Measurements from ENCODE around the gene ERCC4. TPM values are rescaled to one million over a fixed set of nuclear protein-coding genes. Genes with fewer than 3 reads are reported as not detected.

ERCC4 gene
- total and polyA plus RNA-seq, 4 donors = 1.5 to 11.2 (median 6.3) TPM

DNA sequence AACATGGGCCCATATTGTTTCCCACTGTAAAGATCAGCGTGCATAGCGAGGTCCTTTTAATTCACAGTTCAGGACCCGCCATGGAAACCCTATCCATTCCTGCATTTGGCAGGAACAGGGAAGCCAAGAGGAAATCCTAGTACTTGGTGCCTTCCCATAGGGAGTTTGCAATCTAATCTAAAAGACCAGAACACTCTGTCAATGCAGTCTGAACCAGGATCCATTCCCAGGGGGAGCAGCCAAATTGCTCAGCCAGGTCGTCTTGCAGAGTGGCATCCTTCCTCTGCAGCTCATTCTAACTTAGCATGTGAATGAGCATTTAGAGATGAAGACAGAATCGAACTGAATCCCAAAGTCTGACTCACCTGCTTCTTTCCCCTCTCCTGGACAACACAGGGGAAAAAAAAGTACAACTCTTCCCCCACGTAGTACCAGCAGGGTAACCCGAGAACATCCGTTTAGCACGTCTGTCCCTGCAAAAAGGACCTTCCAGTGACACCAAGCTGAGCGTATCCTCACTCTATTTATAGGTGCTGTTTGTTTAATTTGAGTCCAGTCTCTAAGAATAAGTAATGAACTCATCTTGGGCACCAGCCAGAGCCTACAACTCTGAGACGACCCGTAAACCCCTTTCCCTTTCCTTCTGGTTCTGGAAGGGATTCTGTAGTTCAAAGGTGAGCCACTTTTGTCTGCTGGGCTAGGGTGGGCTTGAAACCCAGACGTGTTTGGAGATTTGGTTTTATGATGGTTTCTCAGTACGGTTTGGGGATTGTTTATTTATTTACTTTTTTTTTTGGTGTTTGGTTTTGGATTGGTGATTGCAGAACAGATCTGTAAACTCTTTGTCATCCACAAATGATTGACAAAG, 74.5 kb downstream of the ERCC4 start:
- ATAC-seq (ENCODE audit: insufficient read depth, low FRiP score) = no peak
- no peaks in the 10 kb centered on the region for H3K36me3 ChIP-seq (ENCODE audit: control insufficient read depth in 4 of 4, insufficient read depth in 4 of 4, low read length in 4 of 4)
- H3K4me1 ChIP-seq (ENCODE audit: control insufficient read depth in 5 of 5, insufficient read depth in 5 of 5, low read length in 5 of 5) = peaks cover 0 to 6% (median 0%) of the 10 kb centered on the region in 5 donors
- peak in 1 of 3 donors; percentile 41 for DNase-seq
- H3K9me3 ChIP-seq (ENCODE audit: control insufficient read depth in 4 of 4, insufficient read depth in 3 of 4, low read length in 3 of 4) = no peaks in the 10 kb centered on the region
- H3K27me3 ChIP-seq (ENCODE audit: control insufficient read depth in 3 of 3, insufficient read depth in 3 of 3, low read length in 2 of 3) = no peaks in the 10 kb centered on the region
- H3K9ac ChIP-seq (ENCODE audit: insufficient read depth in 1 of 2, low read length in 2 of 2) = no peak overlapping the region
- WGBS, 2 donors = 56 to 72% methylated on average over 14 of the region's 14 CpGs
- TF ChIP-seq, protein P1, sequence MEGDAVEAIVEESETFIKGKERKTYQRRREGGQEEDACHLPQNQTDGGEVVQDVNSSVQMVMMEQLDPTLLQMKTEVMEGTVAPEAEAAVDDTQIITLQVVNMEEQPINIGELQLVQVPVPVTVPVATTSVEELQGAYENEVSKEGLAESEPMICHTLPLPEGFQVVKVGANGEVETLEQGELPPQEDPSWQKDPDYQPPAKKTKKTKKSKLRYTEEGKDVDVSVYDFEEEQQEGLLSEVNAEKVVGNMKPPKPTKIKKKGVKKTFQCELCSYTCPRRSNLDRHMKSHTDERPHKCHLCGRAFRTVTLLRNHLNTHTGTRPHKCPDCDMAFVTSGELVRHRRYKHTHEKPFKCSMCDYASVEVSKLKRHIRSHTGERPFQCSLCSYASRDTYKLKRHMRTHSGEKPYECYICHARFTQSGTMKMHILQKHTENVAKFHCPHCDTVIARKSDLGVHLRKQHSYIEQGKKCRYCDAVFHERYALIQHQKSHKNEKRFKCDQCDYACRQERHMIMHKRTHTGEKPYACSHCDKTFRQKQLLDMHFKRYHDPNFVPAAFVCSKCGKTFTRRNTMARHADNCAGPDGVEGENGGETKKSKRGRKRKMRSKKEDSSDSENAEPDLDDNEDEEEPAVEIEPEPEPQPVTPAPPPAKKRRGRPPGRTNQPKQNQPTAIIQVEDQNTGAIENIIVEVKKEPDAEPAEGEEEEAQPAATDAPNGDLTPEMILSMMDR (IDR thresholded peaks at IDR 0.05; ENCODE audit: control extremely low read depth, extremely low read depth) = no peak
- peak overlapping the region in 1 of 2 donors; percentile 79 for H3K27ac ChIP-seq (ENCODE audit: low read depth in 1 of 2, low read length in 1 of 2)
- H3K4me3 ChIP-seq = no peak overlapping the region

DNA sequence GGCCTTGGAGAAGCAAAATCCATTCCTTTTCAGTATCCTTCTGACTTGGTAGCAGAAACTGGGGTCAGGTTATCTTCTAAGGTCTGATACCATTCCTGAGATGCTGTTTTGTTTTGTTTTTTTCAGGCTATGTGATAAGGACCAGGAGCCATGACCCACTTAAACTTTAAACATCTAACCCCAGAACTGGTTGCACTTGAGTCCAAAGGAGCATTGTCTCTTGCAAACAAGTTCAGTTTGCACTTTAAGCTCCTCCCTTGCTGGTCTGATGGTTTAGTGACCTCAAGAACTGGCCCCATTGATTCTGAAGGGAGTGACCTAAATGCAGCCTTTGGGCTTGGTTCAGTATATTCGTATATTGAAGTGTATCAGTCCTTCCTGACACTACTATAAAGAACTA, 75.2 kb downstream of the ERCC4 start:
- TF ChIP-seq, protein P1 (IDR thresholded peaks at IDR 0.05; ENCODE audit: control extremely low read depth, extremely low read depth) = no peak
- Histone ChIP-seq H3K27ac (ENCODE audit: low read depth in 1 of 2, low read length in 1 of 2) (peak overlapping the region in 1 of 2 donors; percentile 60), H3K4me3 (no peak overlapping the region), H3K36me3 (ENCODE audit: control insufficient read depth in 4 of 4, insufficient read depth in 4 of 4, low read length in 4 of 4) (no peaks in the 10 kb centered on the region), H3K9ac (ENCODE audit: insufficient read depth in 1 of 2, low read length in 2 of 2) (no peak overlapping the region), H3K4me1 (ENCODE audit: control insufficient read depth in 5 of 5, insufficient read depth in 5 of 5, low read length in 5 of 5) (peaks cover 0 to 13% (median 0%) of the 10 kb centered on the region in 5 donors), H3K27me3 (ENCODE audit: control insufficient read depth in 3 of 3, insufficient read depth in 3 of 3, low read length in 2 of 3) (peaks cover 0 to under 1% (median 0%) of the 10 kb centered on the region in 3 donors), H3K9me3 (ENCODE audit: control insufficient read depth in 4 of 4, insufficient read depth in 3 of 4, low read length in 3 of 4) (no peaks in the 10 kb centered on the region)
- DNase-seq (no peak), ATAC-seq (ENCODE audit: insufficient read depth, low FRiP score) (no peak)
- 89 to 95% methylated on average over 1 of the region's 1 CpG for WGBS, 2 donors

- DNase-seq (no peak), ATAC-seq (ENCODE audit: insufficient read depth, low FRiP score) (no peak)
- H3K4me3 ChIP-seq = no peak overlapping the region
- 75 to 94% methylated on average over 11 of the region's 11 CpGs for WGBS, 2 donors
- H3K27me3 ChIP-seq (ENCODE audit: control insufficient read depth in 3 of 3, insufficient read depth in 3 of 3, low read length in 2 of 3) = peaks cover 0 to 2% (median 0%) of the 10 kb centered on the region in 3 donors
- H3K4me1 ChIP-seq (ENCODE audit: control insufficient read depth in 5 of 5, insufficient read depth in 5 of 5, low read length in 5 of 5) = peaks cover 0 to 13% (median 0%) of the 10 kb centered on the region in 5 donors
- H3K9me3 ChIP-seq (ENCODE audit: control insufficient read depth in 4 of 4, insufficient read depth in 3 of 4, low read length in 3 of 4) = no peaks in the 10 kb centered on the region
- H3K36me3 ChIP-seq (ENCODE audit: control insufficient read depth in 4 of 4, insufficient read depth in 4 of 4, low read length in 4 of 4) = no peaks in the 10 kb centered on the region
- H3K9ac ChIP-seq (ENCODE audit: insufficient read depth in 1 of 2, low read length in 2 of 2) = no peak overlapping the region
- no peak overlapping the region for H3K27ac ChIP-seq (ENCODE audit: low read depth in 1 of 2, low read length in 1 of 2)
- TF ChIP-seq, protein P1 (IDR thresholded peaks at IDR 0.05; ENCODE audit: control extremely low read depth, extremely low read depth) = no peak
Observed at GRCh38 chr16:13996778-13997288, 76.9 kb downstream of the ERCC4 start.

Measured in lung (tissue), 12 donors.